Adrenal gland (tissue), 5 donors: ENCODE measurements around the gene YPEL2.
"Not testable (repeated sequence)": the region's sequence is repeated elsewhere in the genome, so short reads cannot be mapped to it uniquely, and the experiment has no call there.

ENCODE experiments used
- POLR2A ChIP-seq, 2 donors: fragments of 450-650 bp; IDR thresholded peaks; one replicate each; pipeline ENCODE4 v1.6.1; 2017; ENCODE audit warnings: antibody characterized with exemption in 2 of 2, mild to moderate bottlenecking in 2 of 2, moderate library complexity in 1 of 2
- TF ChIP-seq, protein P1 (sequence below), 6 experiments: fragments of 450-650 bp in 4 of 6; fragments of 200-600 bp in 2 of 6; sonication (generic) in 1 of 6; IDR thresholded peaks; 1 replicate in 5 of 6; 2 replicates in 1 of 6; pipeline versions ENCODE4 v1.5.1 to v1.8.0; 2016 to 2021; ENCODE audit warnings: antibody characterized with exemption in 6 of 6, mild to moderate bottlenecking in 2 of 6, moderate library complexity in 1 of 6
- donor health status: DM: no; HTN: no; CAD: no.

DNA sequence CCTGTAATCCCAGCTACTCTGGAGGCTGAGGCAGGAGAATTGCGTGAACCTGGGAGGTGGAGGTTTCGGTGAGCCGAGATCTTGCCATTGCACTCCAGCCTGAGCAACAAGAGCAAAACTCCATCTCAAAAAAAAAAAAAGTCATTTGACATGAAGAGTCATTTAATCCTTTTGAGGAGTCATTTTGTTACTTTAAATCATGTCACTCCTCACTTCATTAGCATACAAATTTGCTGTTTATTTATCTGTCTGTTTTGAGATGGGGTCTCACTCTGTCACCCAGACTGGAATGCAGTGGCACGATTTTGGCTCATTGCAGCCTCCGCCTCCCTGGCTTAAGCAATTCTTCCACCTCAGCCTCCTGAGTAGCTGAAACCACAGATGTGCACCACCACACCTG is 81.0 kb downstream of the YPEL2 start:
- not testable (repeated sequence) for TF ChIP-seq POLR2A (IDR thresholded peaks at IDR 0.05)
- TF ChIP-seq, protein P1, sequence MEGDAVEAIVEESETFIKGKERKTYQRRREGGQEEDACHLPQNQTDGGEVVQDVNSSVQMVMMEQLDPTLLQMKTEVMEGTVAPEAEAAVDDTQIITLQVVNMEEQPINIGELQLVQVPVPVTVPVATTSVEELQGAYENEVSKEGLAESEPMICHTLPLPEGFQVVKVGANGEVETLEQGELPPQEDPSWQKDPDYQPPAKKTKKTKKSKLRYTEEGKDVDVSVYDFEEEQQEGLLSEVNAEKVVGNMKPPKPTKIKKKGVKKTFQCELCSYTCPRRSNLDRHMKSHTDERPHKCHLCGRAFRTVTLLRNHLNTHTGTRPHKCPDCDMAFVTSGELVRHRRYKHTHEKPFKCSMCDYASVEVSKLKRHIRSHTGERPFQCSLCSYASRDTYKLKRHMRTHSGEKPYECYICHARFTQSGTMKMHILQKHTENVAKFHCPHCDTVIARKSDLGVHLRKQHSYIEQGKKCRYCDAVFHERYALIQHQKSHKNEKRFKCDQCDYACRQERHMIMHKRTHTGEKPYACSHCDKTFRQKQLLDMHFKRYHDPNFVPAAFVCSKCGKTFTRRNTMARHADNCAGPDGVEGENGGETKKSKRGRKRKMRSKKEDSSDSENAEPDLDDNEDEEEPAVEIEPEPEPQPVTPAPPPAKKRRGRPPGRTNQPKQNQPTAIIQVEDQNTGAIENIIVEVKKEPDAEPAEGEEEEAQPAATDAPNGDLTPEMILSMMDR (IDR thresholded peaks at IDR 0.05), result not testable (repeated sequence)
